Suprapubic skin (tissue), 4 donors: Measurements from ENCODE around the gene SH3BP4. TPM values are rescaled to one million over a fixed set of nuclear protein-coding genes. Genes with fewer than 3 reads are reported as not detected.
A peak's percentile ranks its signal among the peaks of the same experiment; 100 is the strongest.

ENCODE experiments used
- DNase-seq, 2 donors: peaks; one replicate each; pipeline ENCODE4 v3.0.0-alpha.2; 2019; ENCODE audit warnings: low spot score in 2 of 2
- H3K27ac ChIP-seq: fragments of 200-600 bp; sonication (generic); one replicate; pipeline ENCODE4 v1.5.1; 2019
- H3K27me3 ChIP-seq: fragments of 200-600 bp; sonication (generic); one replicate; pipeline ENCODE4 v1.5.1; 2019
- H3K36me3 ChIP-seq: fragments of 200-600 bp; sonication (generic); one replicate; pipeline ENCODE4 v1.5.1; 2019
- H3K4me1 ChIP-seq: fragments of 200-600 bp; sonication (generic); one replicate; pipeline ENCODE4 v1.5.1; 2019
- H3K4me3 ChIP-seq: fragments of 200-600 bp; sonication (generic); one replicate; pipeline ENCODE4 v1.5.1; 2019; ENCODE audit warnings: mild to moderate bottlenecking
- H3K9me3 ChIP-seq: fragments of 200-600 bp; sonication (generic); one replicate; pipeline ENCODE4 v1.5.1; 2019
- CTCF ChIP-seq, 2 donors: fragments of 200-600 bp in 1 of 2; fragments of 450-650 bp in 1 of 2; sonication (generic) in 1 of 2; IDR thresholded peaks; one replicate each; pipeline ENCODE4 v1.5.1; 2016 to 2019; ENCODE audit warnings: antibody characterized with exemption in 2 of 2, mild to moderate bottlenecking in 1 of 2, moderate library complexity in 1 of 2
- EP300 ChIP-seq: sonication (generic); formaldehyde crosslinking; IDR thresholded peaks from one replicate; pipeline ENCODE4 v1.6.1; 2017; ENCODE audit warnings: antibody characterized with exemption
- POLR2A ChIP-seq, 2 donors: fragments of 450-650 bp; IDR thresholded peaks; one replicate each; pipeline ENCODE4 v1.6.1; 2017; ENCODE audit warnings: antibody characterized with exemption in 2 of 2, mild to moderate bottlenecking in 2 of 2, moderate library complexity in 2 of 2
- POLR2AphosphoS5 ChIP-seq, 3 donors: sonication (generic); formaldehyde crosslinking; IDR thresholded peaks; one replicate each; pipeline ENCODE4 v1.6.1; 2017; ENCODE audit warnings: antibody characterized with exemption in 3 of 3
- WGBS: methylation state at CpG from one replicate; pipeline ENCODE4 v1.1.5; 2018; 5-methylcytosine and 5-hydroxymethylcytosine counted together
- total RNA-seq, 4 donors: library from RNA; depleted of rRNA; stranded (reverse); fragments of >200 nt; gene quantifications; one replicate each; pipeline ENCODE4 v1.1.0, GENCODE V29; 2016

Gene SH3BP4
- total RNA-seq, 4 donors from 2014 or later = 38.6 to 82.6 (median 58.6) TPM

- DNase-seq = no peak
- Histone ChIP-seq H3K27me3 (no peaks in the 10 kb centered on the region), H3K36me3 (no peaks in the 10 kb centered on the region), H3K4me3 (peak overlapping the region; percentile 17), H3K4me1 (peaks cover 49% of the 10 kb centered on the region), H3K9me3 (no peaks in the 10 kb centered on the region), H3K27ac (peak overlapping the region; percentile 76)
- WGBS = 39% methylated on average over 26 of the region's 26 CpGs
- TF ChIP-seq EP300 = no peak
- TF ChIP-seq CTCF (IDR thresholded peaks at IDR 0.05) = no peak
- TF ChIP-seq POLR2A (IDR thresholded peaks at IDR 0.05) = no peak
- TF ChIP-seq POLR2AphosphoS5 (IDR thresholded peaks at IDR 0.05) = peak in 1 of 3 donors; percentile 37
These were observed 29.6 kb downstream of the SH3BP4 start for GRCh38 chr2:234981197-234982095.

GRCh38 chr2:234982096-234982834 lies 30.4 kb downstream of the SH3BP4 start:
- Histone ChIP-seq H3K4me1 (peaks cover 49% of the 10 kb centered on the region), H3K4me3 (peak overlapping the region; percentile 17), H3K36me3 (no peaks in the 10 kb centered on the region), H3K27ac (peak overlapping the region; percentile 76), H3K27me3 (no peaks in the 10 kb centered on the region), H3K9me3 (no peaks in the 10 kb centered on the region)
- no peak for TF ChIP-seq POLR2A (IDR thresholded peaks at IDR 0.05)
- TF ChIP-seq EP300 = no peak
- TF ChIP-seq POLR2AphosphoS5 (IDR thresholded peaks at IDR 0.05) = no peak
- TF ChIP-seq CTCF (IDR thresholded peaks at IDR 0.05) = no peak
- WGBS = 90% methylated on average over 14 of the region's 17 CpGs
- DNase-seq = no peak

DNA sequence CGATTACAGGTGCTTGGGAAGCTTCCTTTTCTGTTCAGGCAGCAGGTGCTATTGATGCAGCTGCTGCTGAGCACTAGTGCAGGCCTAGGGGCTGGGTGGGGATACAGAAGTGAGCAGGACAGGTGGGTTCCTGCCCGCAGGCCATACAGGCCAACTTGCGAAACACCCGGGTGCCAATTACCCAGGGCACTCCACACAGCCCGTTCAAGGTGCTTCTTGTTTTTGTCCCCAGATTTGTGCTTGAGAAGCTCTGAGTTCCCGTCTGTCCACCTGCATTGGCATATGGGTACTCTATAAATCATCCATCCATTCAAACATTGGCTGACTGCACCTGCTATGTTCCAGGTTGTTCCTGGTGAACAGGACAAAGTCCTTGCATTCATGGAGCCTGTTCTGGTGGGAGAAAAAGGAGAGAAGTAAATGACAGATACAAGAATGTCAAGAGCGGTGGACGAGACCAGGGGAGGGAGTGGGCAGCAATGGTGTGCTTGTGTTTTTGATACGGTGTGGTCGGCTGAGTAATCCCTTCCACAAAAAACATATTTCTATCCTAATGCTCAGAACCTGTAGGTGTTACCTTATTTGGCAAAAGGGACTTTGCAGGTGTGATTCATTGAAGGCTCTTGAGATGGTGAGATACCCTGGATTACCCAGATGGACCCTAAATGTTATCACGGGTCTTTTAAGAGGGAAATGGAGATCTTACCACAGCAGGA lies 31.4 kb downstream of the SH3BP4 start:
- Histone ChIP-seq H3K4me1 (peaks cover 40% of the 10 kb centered on the region), H3K27me3 (no peaks in the 10 kb centered on the region), H3K4me3 (peak overlapping the region; percentile 17), H3K27ac (peak overlapping the region; percentile 76), H3K9me3 (no peaks in the 10 kb centered on the region), H3K36me3 (no peaks in the 10 kb centered on the region)
- DNase-seq = no peak
- TF ChIP-seq POLR2A (IDR thresholded peaks at IDR 0.05) (no peak), CTCF (IDR thresholded peaks at IDR 0.05) (no peak), EP300 (no peak), POLR2AphosphoS5 (IDR thresholded peaks at IDR 0.05) (no peak)
- WGBS = 79% methylated on average over 11 of the region's 11 CpGs

GRCh38 chr2:234985608-234986245 lies 33.9 kb downstream of the SH3BP4 start:
- H3K27ac ChIP-seq = no peak overlapping the region
- peaks cover 29% of the 10 kb centered on the region for H3K4me1 ChIP-seq
- no peaks in the 10 kb centered on the region for H3K9me3 ChIP-seq
- WGBS = 93% methylated on average over 17 of the region's 17 CpGs
- H3K27me3 ChIP-seq = no peaks in the 10 kb centered on the region
- no peak for DNase-seq
- H3K36me3 ChIP-seq = no peaks in the 10 kb centered on the region
- no peak for TF ChIP-seq POLR2A (IDR thresholded peaks at IDR 0.05)
- TF ChIP-seq POLR2AphosphoS5 (IDR thresholded peaks at IDR 0.05) = no peak
- TF ChIP-seq EP300 = no peak
- no peak for TF ChIP-seq CTCF (IDR thresholded peaks at IDR 0.05)
- no peak overlapping the region for H3K4me3 ChIP-seq
